Endothelial cell of umbilical vein (primary cell): ENCODE results near the gene C1QL2. TPM values are rescaled to one million over a fixed set of nuclear protein-coding genes. Genes with fewer than 3 reads are reported as not detected.

Source experiments
- BruUV-seq: library from RNA; stranded (reverse); fragments of 400-500 nt; replicated peaks from 2 replicates; lab custom pipeline; 2021; lab: Mats Ljungman, UMichigan
- CTCF ChIA-PET: fragments of 300-600, 350-600 bp; sonication (Branson Sonifier 250); formaldehyde crosslinking; loops from one replicate; lab custom pipeline; 2021; ENCODE audit warnings: antibody characterized with exemption, inconsistent platforms; lab: Charles Lee
- POLR2A ChIA-PET: fragments of 300-600, 350-600 bp; sonication (Branson Sonifier 250); formaldehyde crosslinking; loops from one replicate; lab custom pipeline; 2021; ENCODE audit warnings: antibody characterized with exemption, inconsistent platforms; lab: Charles Lee
- DNase-seq: peaks from one replicate; pipeline ENCODE4 v3.0.0-alpha.2; 2011; ENCODE audit warnings: low read depth, low spot score
- FAIRE-seq: peaks from 2 replicates; lab custom pipeline; 2011; peaks lifted over from hg19 to GRCh38; lab: Jason Lieb, UNC
- H2AFZ ChIP-seq: 2 replicates; pipeline ENCODE4 v1.6.0; 2012; ENCODE audit warnings: low read depth, low read length, control low read depth, inconsistent platforms
- H3K27ac ChIP-seq: 2 replicates; pipeline ENCODE4 v1.5.1; 2011; ENCODE audit warnings: low read depth, mild to moderate bottlenecking, control low read depth, low read length, moderate library complexity; ENCODE audit not compliant: insufficient read depth
- H3K27me3 ChIP-seq, 2 experiments: 2 replicates each; pipeline versions ENCODE4 v1.6.0 to v1.6.1; 2011; ENCODE audit warnings: low read length in 2 of 2, mixed read lengths in 1 of 2; ENCODE audit not compliant: control insufficient read depth in 2 of 2, insufficient read depth in 2 of 2
- H3K36me3 ChIP-seq, 2 experiments: 2 replicates in 1 of 2; 3 replicates in 1 of 2; pipeline ENCODE4 v1.5.1; 2011; ENCODE audit warnings: low read length in 2 of 2, mild to moderate bottlenecking in 1 of 2, moderate library complexity in 1 of 2; ENCODE audit not compliant: control insufficient read depth in 2 of 2, insufficient read depth in 2 of 2; ENCODE audit errors: extremely low read depth in 1 of 2
- H3K4me1 ChIP-seq: 3 replicates; pipeline ENCODE4 v1.5.1; 2011; ENCODE audit warnings: mild to moderate bottlenecking, low read length; ENCODE audit not compliant: control insufficient read depth, insufficient read depth; ENCODE audit errors: extremely low read depth
- H3K4me2 ChIP-seq: 2 replicates; pipeline ENCODE4 v1.6.1; 2011; ENCODE audit warnings: low read length, control low read depth, mixed read lengths; ENCODE audit not compliant: insufficient read depth
- H3K4me3 ChIP-seq, 3 experiments: fragments of 200-600 bp in 1 of 3; sonication (generic), shearing (Covaris generic) in 1 of 3; replicated peaks in 1 of 3; 2 replicates each; pipeline ENCODE4 v1.5.1; 2011 to 2016; ENCODE audit warnings: control low read depth in 3 of 3, low read length in 3 of 3, mild to moderate bottlenecking in 2 of 3, inconsistent platforms in 1 of 3, low read depth in 1 of 3, moderate library complexity in 1 of 3; ENCODE audit not compliant: insufficient read depth in 1 of 3
- H3K79me2 ChIP-seq: 2 replicates; pipeline ENCODE4 v1.6.0; 2012; ENCODE audit warnings: low read length, inconsistent platforms; ENCODE audit not compliant: control insufficient read depth, insufficient read depth
- H3K9ac ChIP-seq: replicated peaks from 2 replicates; pipeline ENCODE3; 2011; ENCODE audit warnings: low read length, control low read depth; ENCODE audit not compliant: insufficient read depth; ENCODE audit errors: extremely low read depth
- H3K9me1 ChIP-seq: replicated peaks from 3 replicates; pipeline ENCODE4 v1.6.0; 2011; ENCODE audit warnings: mild to moderate bottlenecking, low read length; ENCODE audit not compliant: control insufficient read depth, insufficient read depth; ENCODE audit errors: extremely low read depth
- H3K9me3 ChIP-seq: replicated peaks from 2 replicates; pipeline ENCODE4 v1.5.1; 2012; ENCODE audit warnings: low read length, inconsistent platforms; ENCODE audit not compliant: control insufficient read depth, insufficient read depth
- H4K20me1 ChIP-seq: replicated peaks from 2 replicates; pipeline ENCODE3; 2011; ENCODE audit warnings: mild to moderate bottlenecking, low read length; ENCODE audit not compliant: control insufficient read depth, insufficient read depth; ENCODE audit errors: extremely low read depth
- EZH2 ChIP-seq: IDR thresholded peaks from 2 replicates; pipeline ENCODE4 v1.6.1; 2012; ENCODE audit warnings: borderline replicate concordance, low read depth, mild to moderate bottlenecking, moderate library complexity, low read length, inconsistent platforms; ENCODE audit not compliant: severe bottlenecking
- FOS ChIP-seq: IDR thresholded peaks from 2 replicates; pipeline ENCODE4 v1.6.1; 2011; ENCODE audit warnings: mild to moderate bottlenecking, low read length, moderate library complexity, borderline replicate concordance; ENCODE audit not compliant: insufficient read depth
- GATA2 ChIP-seq: IDR thresholded peaks from 2 replicates; pipeline ENCODE4 v1.7.0; 2011; ENCODE audit warnings: low read depth, mild to moderate bottlenecking, moderate library complexity, mixed read lengths, low read length; ENCODE audit not compliant: insufficient read length, insufficient read depth
- JUN ChIP-seq: IDR thresholded peaks from 2 replicates; pipeline ENCODE4 v1.6.1; 2011; ENCODE audit warnings: borderline replicate concordance, low read depth; ENCODE audit not compliant: insufficient read length, insufficient read depth
- MYC ChIP-seq: IDR thresholded peaks from one replicate; pipeline ENCODE4 v1.6.1; 2011; ENCODE audit warnings: mild to moderate bottlenecking, low read depth, low read length
- POLR2A ChIP-seq: IDR thresholded peaks from 2 replicates; pipeline ENCODE4 v1.6.1; 2012; ENCODE audit warnings: low read depth, mild to moderate bottlenecking, control low read depth, low read length
- POLR2AphosphoS5 ChIP-seq: IDR thresholded peaks from 2 replicates; pipeline ENCODE4 v1.6.1; 2012; ENCODE audit warnings: low read depth, mild to moderate bottlenecking, control low read depth, low read length, moderate library complexity; ENCODE audit not compliant: insufficient read depth
- dilution Hi-C: fragments of 300-500 bp; cut with MboI; formaldehyde crosslinking; loops from one replicate; pipeline ENCODE4 v1.15.0; 2019; ENCODE audit warnings: low sequenced_read_pairs; ENCODE audit not compliant: extremely low pct_ligation_motif_present
- intact Hi-C: fragments of 100-400 bp; cut with micrococcal nuclease; formaldehyde crosslinking; loops from one replicate; pipeline ENCODE4 v1.10.0; 2022
- polyA plus RNA-seq, 4 experiments: library from polyadenylated mRNA; depleted of rRNA in 3 of 4; stranded (reverse) in 3 of 4; unstranded in 1 of 4; fragments of >200 nt; gene quantifications; 2 replicates each; pipeline versions ENCODE4 v1.2.1 to v1.2.3, GENCODE V29; 2011 to 2012; ENCODE audit warnings: missing spikeins in 1 of 4
- total RNA-seq: library from RNA; stranded (reverse); gene quantifications from 2 replicates; pipeline ENCODE4 v1.2.3, GENCODE V29; 2021
- TF ChIP-seq, protein P1 (sequence below): IDR thresholded peaks from 2 replicates; pipeline ENCODE4 v1.6.1; 2011; ENCODE audit not compliant: insufficient read depth, insufficient read length
- TF ChIP-seq, protein P2 (sequence below), 2 donors: IDR thresholded peaks; 1 replicate in 1 of 2; 2 replicates in 1 of 2; pipeline ENCODE4 v1.5.1; 2011; ENCODE audit warnings: low read length in 2 of 2, mild to moderate bottlenecking in 2 of 2, moderate library complexity in 2 of 2, control low read depth in 1 of 2, inconsistent platforms in 1 of 2, low read depth in 1 of 2; ENCODE audit not compliant: insufficient read depth in 1 of 2; ENCODE audit errors: extremely low read depth in 1 of 2

C1QL2 gene
- total and polyA plus RNA-seq, 2 donors (not counting 3 experiments of a cell fraction or from before 2014, with no cell fraction given), result not detected

- no peaks in the 10 kb centered on the region for H3K9me3 ChIP-seq
Measured at GRCh38 chr2:119195887-119196286, 37.3 kb upstream of the C1QL2 start.

More at GRCh38 chr2:119195887-119196286, 37.3 kb upstream of the C1QL2 start:
- DNase-seq (no peak), FAIRE-seq (no peak)
- H3K27ac ChIP-seq, result no peak overlapping the region
- H2AFZ ChIP-seq, result no peak overlapping the region
- H3K4me2 ChIP-seq, result no peak overlapping the region
- TF ChIP-seq, protein P1, sequence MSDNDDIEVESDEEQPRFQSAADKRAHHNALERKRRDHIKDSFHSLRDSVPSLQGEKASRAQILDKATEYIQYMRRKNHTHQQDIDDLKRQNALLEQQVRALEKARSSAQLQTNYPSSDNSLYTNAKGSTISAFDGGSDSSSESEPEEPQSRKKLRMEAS, result no peak
- TF ChIP-seq POLR2AphosphoS5 (no peak), JUN (no peak), MYC (no peak), FOS (no peak), POLR2A (no peak), EZH2 (no peak), GATA2 (no peak)
- TF ChIP-seq, protein P2, sequence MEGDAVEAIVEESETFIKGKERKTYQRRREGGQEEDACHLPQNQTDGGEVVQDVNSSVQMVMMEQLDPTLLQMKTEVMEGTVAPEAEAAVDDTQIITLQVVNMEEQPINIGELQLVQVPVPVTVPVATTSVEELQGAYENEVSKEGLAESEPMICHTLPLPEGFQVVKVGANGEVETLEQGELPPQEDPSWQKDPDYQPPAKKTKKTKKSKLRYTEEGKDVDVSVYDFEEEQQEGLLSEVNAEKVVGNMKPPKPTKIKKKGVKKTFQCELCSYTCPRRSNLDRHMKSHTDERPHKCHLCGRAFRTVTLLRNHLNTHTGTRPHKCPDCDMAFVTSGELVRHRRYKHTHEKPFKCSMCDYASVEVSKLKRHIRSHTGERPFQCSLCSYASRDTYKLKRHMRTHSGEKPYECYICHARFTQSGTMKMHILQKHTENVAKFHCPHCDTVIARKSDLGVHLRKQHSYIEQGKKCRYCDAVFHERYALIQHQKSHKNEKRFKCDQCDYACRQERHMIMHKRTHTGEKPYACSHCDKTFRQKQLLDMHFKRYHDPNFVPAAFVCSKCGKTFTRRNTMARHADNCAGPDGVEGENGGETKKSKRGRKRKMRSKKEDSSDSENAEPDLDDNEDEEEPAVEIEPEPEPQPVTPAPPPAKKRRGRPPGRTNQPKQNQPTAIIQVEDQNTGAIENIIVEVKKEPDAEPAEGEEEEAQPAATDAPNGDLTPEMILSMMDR (IDR thresholded peaks at IDR 0.05; ENCODE audit: extremely low read depth in 1 of 2, insufficient read depth in 1 of 2, low read depth in 1 of 2, low read length in 2 of 2), result no peak
- H3K27me3 ChIP-seq, result peaks cover 0 to 2% of the 10 kb centered on the region in 2 experiments
- CTCF ChIA-PET, result no interaction called here
- POLR2A ChIA-PET, result no interaction called here
- no peaks in the 10 kb centered on the region for H4K20me1 ChIP-seq
- no peaks in the 10 kb centered on the region for H3K9me1 ChIP-seq
- H3K79me2 ChIP-seq, result no peaks in the 10 kb centered on the region
- intact Hi-C loops, result no loop called here
- no peak overlapping the region for H3K9ac ChIP-seq
- no peaks in the 10 kb centered on the region for H3K36me3 ChIP-seq
- dilution Hi-C loops, result no loop called here
- no peak overlapping the region for H3K4me3 ChIP-seq
- H3K4me1 ChIP-seq, result peaks cover 4% of the 10 kb centered on the region
- no TSS peak for BruUV-seq
